ENCODE data around the gene PTPRN2. TPM values are rescaled to one million over a fixed set of nuclear protein-coding genes. Genes with fewer than 3 reads are reported as not detected.
A peak's percentile ranks its signal among the peaks of the same experiment; 100 is the strongest.

PTPRN2 gene
- total RNA-seq, 2 experiments from 2014 or later: 0.46 to 0.51 TPM

DNA sequence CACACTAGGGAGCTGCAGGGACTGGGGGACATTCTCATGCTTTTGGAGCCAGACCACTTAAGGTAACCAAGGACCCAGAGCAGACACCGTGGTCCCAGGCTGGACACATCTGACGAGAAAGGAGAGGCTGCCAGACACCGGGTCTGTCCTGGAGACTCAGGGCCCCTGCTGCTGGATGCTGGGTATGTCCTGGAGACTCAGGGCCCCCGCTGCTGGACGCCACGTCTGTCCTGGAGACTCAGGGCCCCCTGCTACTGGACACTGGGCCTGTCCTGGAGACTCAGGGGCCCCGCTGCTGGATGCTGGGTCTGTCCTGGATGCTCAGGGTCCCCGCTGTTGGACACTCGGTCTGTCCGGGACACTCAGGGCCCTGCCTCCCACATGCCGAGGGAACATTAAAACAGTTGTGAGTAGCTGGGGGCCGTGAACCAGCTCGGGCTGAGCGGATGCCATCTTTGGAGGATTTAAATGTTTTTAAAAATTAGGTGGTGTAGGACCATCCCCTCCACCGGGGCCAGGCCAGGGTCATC is 1001.1 kb downstream of the PTPRN2 start:
- no peak overlapping the region for H3K4me3 Mint-ChIP-seq
- no peaks in the 10 kb centered on the region for H3K9me3 Mint-ChIP-seq (ENCODE audit: low read depth)
- ChIA-PET POLR2A (no interaction called here), CTCF (no interaction called here)
- no peak for DNase-seq
- H3K36me3 Mint-ChIP-seq (ENCODE audit: low read depth): no peaks in the 10 kb centered on the region
- H3K4me1 Mint-ChIP-seq: peaks cover 14% of the 10 kb centered on the region
- H3K27ac Mint-ChIP-seq: no peak overlapping the region
- ATAC-seq: no peak
- intact Hi-C loops (cut with DNase I, micrococcal nuclease): no loop called here
- H3K27me3 Mint-ChIP-seq: peaks cover 3% of the 10 kb centered on the region

DNA sequence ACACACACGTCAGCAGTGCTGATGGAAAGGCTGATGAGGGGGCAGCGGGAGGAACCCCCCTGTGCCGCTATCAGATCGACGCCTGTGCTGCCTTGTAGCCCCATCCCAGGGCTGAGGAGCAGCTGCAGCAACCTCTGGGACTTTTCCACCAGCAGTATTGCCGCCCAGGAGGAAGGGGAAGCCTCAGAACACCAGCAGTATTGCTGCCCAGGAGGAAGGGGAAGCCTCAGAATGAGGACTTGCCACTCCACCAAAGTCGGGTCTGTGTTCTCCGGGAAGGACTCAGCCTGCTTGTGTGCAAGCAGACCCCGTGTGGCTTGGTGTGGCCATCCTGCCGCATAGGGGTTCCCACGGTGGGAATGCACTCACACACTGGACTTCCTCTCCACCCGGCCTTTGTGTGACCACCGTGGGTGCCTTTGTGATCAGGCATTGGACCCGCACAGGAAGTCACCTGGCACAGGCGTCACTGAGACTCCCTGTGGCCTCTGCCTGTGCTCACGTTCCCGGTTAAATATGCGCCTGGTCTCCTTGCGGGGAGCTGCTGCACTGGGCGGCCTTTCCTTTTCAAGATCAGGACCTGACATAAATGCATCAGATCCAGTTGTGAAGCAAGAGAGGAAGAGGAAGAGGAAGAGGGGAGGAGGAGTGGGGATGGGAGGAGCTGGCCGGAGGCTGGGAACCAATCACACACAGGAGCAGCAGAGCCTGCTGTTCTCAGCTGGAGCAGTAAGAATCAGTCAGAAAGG is 1002.3 kb downstream of the PTPRN2 start:
- ATAC-seq: peak; percentile 60
- H3K27ac Mint-ChIP-seq: peak overlapping the region; percentile 45
- CTCF ChIA-PET: interaction anchor here (0.6 to 1.2 kb wide), 5 partner anchors 16 to 267 kb away, joined by 3 read pairs; no protein-coding TSS in a partner anchor

DNA sequence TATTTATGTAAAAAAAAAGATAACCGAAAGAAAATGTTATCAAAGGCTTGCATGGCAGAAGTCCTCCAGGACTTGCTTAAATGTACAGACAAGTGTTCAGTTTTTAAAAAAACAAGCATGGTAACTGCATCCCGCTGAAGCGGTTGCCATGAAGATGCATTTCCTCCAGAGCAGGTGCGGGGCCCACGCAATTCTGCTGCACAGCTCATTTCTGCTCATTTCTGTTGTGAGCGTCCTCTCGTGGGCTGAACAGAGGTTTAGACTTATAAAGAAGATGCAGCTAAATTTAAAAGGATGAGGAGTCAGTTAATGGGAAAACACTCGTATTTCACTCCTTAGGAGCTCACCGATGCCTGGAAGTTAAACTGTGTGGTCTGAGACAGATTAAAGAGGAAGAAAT is 1003.2 kb downstream of the PTPRN2 start:
- H3K4me1 Mint-ChIP-seq: peaks cover 14% of the 10 kb centered on the region
- CTCF ChIA-PET: no interaction called here
- H3K9me3 Mint-ChIP-seq (ENCODE audit: low read depth): no peaks in the 10 kb centered on the region
- intact Hi-C loops (cut with DNase I, micrococcal nuclease): no loop called here
- H3K36me3 Mint-ChIP-seq (ENCODE audit: low read depth): no peaks in the 10 kb centered on the region
- peak overlapping the region; percentile 4 for H3K27ac Mint-ChIP-seq
- no peak for ATAC-seq
- H3K27me3 Mint-ChIP-seq: peaks cover 3% of the 10 kb centered on the region
- no peak overlapping the region for H3K4me3 Mint-ChIP-seq
- DNase-seq: peak; percentile 44
- POLR2A ChIA-PET: interaction anchor here (0.6 kb wide), 1 partner anchor 106 kb away, joined by 6 read pairs; no protein-coding TSS in a partner anchor

More for the DNA sequence above, 1002.3 kb downstream of the PTPRN2 start:
- no peaks in the 10 kb centered on the region for H3K9me3 Mint-ChIP-seq (ENCODE audit: low read depth)
- H3K4me1 Mint-ChIP-seq: peaks cover 14% of the 10 kb centered on the region
- peaks cover 3% of the 10 kb centered on the region for H3K27me3 Mint-ChIP-seq
- intact Hi-C loops (cut with DNase I, micrococcal nuclease): no loop called here
- peak; percentile 20 for DNase-seq
- POLR2A ChIA-PET: interaction anchor here (0.6 kb wide), 1 partner anchor 106 kb away, joined by 6 read pairs; no protein-coding TSS in a partner anchor
- peak overlapping the region; percentile 63 for H3K4me3 Mint-ChIP-seq
- no peaks in the 10 kb centered on the region for H3K36me3 Mint-ChIP-seq (ENCODE audit: low read depth)

DNA sequence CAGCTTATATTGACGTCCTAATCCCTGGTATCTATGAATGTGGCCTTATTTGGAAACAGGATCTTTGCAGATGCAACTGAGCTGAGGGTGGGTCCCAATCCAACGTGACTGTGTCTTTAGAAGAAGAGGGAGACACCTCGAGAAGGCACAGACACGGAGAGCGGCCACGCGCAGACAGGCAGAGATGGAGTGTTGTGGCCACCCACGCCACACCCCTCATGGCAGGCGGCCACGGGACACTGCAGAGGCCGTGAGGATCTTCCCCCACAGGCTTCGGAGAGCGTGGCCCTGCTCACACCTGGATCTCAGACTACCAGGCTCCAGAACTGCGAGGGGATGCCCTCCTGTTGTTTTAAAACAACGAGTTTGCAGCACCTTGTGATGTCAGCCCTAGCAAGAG is 1005.9 kb downstream of the PTPRN2 start:
- intact Hi-C loops (cut with DNase I, micrococcal nuclease): no loop called here
- H3K36me3 Mint-ChIP-seq (ENCODE audit: low read depth): no peaks in the 10 kb centered on the region
- DNase-seq: no peak
- CTCF ChIA-PET: no interaction called here
- H3K27me3 Mint-ChIP-seq: no peaks in the 10 kb centered on the region
- H3K4me1 Mint-ChIP-seq: peaks cover 16% of the 10 kb centered on the region
- ATAC-seq: no peak
- H3K9me3 Mint-ChIP-seq (ENCODE audit: low read depth): no peaks in the 10 kb centered on the region
- no peak overlapping the region for H3K27ac Mint-ChIP-seq
- POLR2A ChIA-PET: no interaction called here
- H3K4me3 Mint-ChIP-seq: no peak overlapping the region

DNA sequence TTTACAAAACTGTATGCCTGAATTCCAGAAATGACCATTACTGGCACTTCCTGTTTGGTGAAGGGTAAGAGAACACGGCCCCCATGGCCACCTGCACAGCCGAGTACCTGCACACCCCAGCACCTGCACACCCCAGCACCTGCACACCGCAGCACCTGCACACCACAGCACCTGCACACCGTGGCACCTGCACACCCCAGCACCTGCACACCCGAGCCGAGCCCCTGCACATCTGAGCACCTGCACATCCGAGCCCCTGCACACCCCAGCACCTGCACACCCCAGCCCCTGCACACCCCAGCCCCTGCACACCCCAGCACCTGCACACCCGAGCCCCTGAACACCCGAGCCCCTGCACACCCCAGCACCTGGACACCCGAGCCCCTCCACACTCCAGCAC is 1007.3 kb downstream of the PTPRN2 start:
- no peak for ATAC-seq
- no peaks in the 10 kb centered on the region for H3K9me3 Mint-ChIP-seq (ENCODE audit: low read depth)
- intact Hi-C loops (cut with DNase I, micrococcal nuclease): no loop called here
- POLR2A ChIA-PET: no interaction called here
- no peak overlapping the region for H3K4me3 Mint-ChIP-seq
- no peaks in the 10 kb centered on the region for H3K27me3 Mint-ChIP-seq
- no peak for DNase-seq
- H3K27ac Mint-ChIP-seq: no peak overlapping the region
- CTCF ChIA-PET: no interaction called here
- H3K4me1 Mint-ChIP-seq: peaks cover 17% of the 10 kb centered on the region
- no peaks in the 10 kb centered on the region for H3K36me3 Mint-ChIP-seq (ENCODE audit: low read depth)

DNA sequence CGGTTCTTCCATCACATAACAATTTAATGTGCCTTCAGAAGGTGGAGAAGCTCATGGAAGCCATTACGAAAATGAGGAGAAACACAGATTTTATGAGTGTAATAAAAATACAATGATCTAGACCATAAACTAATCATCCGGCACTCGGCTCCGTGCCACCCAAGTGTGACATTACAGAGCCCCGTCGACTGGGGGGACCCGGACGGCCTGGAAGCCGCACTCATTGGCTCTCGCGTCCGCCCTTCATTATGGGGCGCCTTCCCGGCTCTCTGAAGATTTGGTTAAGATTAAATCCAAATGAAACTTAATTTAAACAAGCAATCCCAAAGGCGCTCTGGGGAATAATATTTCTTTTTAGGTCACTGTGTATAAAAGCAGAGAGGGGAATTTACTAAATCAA is 1008.2 kb downstream of the PTPRN2 start:
- DNase-seq: no peak
- no peaks in the 10 kb centered on the region for H3K9me3 Mint-ChIP-seq (ENCODE audit: low read depth)
- POLR2A ChIA-PET: no interaction called here

DNA sequence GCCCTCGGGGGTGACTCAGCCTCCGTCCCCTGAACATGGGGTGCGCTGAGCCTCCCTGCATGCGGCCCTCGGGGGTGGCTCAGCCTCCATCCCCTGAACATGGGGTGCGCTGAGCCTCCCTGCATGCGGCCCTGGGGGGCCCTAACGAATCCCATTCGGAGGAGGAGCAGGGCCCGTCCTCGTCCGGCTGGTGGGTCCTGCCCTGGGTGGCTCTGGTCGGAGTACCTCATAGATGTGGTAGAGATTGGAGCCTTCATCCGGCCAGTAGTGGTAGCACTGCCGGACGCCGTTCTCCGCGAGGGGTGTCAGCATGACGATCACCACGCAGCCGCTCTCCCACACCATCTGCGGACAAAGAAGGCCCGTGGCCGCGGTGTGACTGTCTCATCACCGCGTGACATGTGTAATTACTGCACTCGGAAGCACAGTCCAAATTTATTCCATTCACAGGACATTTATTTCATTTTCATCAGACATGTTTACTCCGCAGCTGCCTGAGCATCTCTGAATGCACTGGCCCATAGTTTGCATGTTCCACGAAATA is 1009.8 kb downstream of the PTPRN2 start:
- ChIA-PET POLR2A (no interaction called here), CTCF (no interaction called here)
- intact Hi-C loops (cut with DNase I, micrococcal nuclease): no loop called here

More for the DNA sequence above, 1008.2 kb downstream of the PTPRN2 start:
- CTCF ChIA-PET: no interaction called here
- ATAC-seq: no peak
- Mint-ChIP-seq H3K36me3 (ENCODE audit: low read depth) (no peaks in the 10 kb centered on the region), H3K27me3 (no peaks in the 10 kb centered on the region), H3K4me3 (no peak overlapping the region), H3K4me1 (peaks cover 15% of the 10 kb centered on the region), H3K27ac (no peak overlapping the region)
- intact Hi-C loops (cut with DNase I, micrococcal nuclease): no loop called here

DNA sequence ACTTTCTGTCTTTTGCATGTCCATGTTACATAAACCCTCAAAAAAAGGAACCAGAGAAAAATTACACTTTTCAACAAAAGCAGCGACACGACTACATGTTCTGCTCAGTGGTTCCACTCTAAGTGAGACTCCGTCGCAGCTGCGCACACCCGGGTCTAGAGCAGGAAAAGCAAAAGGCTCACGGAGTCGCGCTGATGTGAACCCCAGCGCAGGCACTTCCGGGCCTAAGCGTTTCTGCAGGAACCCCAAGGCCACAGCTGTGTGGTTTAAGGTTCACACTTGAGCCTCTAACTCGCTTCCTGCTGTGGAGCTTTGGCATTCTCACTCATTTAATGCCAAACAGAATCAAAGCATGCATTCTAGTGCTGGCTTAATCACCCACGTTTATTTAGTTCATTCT is 1010.6 kb downstream of the PTPRN2 start:
- DNase-seq: no peak
- intact Hi-C loops (cut with DNase I, micrococcal nuclease): no loop called here

More for the DNA sequence above, 1009.8 kb downstream of the PTPRN2 start:
- H3K36me3 Mint-ChIP-seq (ENCODE audit: low read depth): no peaks in the 10 kb centered on the region
- no peak for DNase-seq
- no peaks in the 10 kb centered on the region for H3K9me3 Mint-ChIP-seq (ENCODE audit: low read depth)
- H3K4me3 Mint-ChIP-seq: no peak overlapping the region
- peaks cover 23% of the 10 kb centered on the region for H3K4me1 Mint-ChIP-seq
- no peaks in the 10 kb centered on the region for H3K27me3 Mint-ChIP-seq
- ATAC-seq: no peak
- H3K27ac Mint-ChIP-seq: no peak overlapping the region

DNA sequence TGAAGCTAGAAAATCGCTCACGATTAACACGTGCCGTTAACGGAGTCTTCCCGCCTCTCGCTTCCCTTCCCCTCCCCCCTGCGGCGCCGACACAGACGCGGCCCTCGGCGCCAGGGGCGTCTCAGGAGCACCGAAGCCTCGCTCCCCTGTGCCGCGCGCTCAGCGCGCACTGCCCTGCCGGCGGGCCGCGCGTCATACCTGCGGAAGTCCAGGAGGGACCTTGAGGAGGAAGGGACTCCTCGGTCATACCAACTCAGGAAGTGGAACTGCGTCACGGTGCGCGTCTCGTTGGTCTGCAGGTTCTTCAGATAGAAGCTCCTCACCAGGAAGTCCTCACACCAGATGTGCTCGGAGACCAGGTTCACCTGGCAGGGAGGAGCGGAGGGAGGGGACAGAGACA is 1011.2 kb downstream of the PTPRN2 start:
- H3K36me3 Mint-ChIP-seq (ENCODE audit: low read depth): no peaks in the 10 kb centered on the region
- POLR2A ChIA-PET: no interaction called here
- H3K4me1 Mint-ChIP-seq: peaks cover 23% of the 10 kb centered on the region
- intact Hi-C loops (cut with DNase I, micrococcal nuclease): no loop called here
- DNase-seq (peak; percentile 75), ATAC-seq (peak; percentile 85)
- peak overlapping the region; percentile 68 for H3K4me3 Mint-ChIP-seq
- CTCF ChIA-PET: interaction anchor here (1.2 kb wide), 1 partner anchor 63 kb away, joined by 3 read pairs; no protein-coding TSS in a partner anchor
- no peaks in the 10 kb centered on the region for H3K9me3 Mint-ChIP-seq (ENCODE audit: low read depth)
- H3K27ac Mint-ChIP-seq: peak overlapping the region; percentile 82
- no peaks in the 10 kb centered on the region for H3K27me3 Mint-ChIP-seq

More for the DNA sequence above, 1010.6 kb downstream of the PTPRN2 start:
- peak overlapping the region; percentile 68 for H3K4me3 Mint-ChIP-seq
- ATAC-seq: no peak
- H3K9me3 Mint-ChIP-seq (ENCODE audit: low read depth): no peaks in the 10 kb centered on the region
- no peaks in the 10 kb centered on the region for H3K27me3 Mint-ChIP-seq
- peak overlapping the region; percentile 82 for H3K27ac Mint-ChIP-seq
- ChIA-PET CTCF (no interaction called here), POLR2A (no interaction called here)
- no peaks in the 10 kb centered on the region for H3K36me3 Mint-ChIP-seq (ENCODE audit: low read depth)
- peaks cover 23% of the 10 kb centered on the region for H3K4me1 Mint-ChIP-seq

DNA sequence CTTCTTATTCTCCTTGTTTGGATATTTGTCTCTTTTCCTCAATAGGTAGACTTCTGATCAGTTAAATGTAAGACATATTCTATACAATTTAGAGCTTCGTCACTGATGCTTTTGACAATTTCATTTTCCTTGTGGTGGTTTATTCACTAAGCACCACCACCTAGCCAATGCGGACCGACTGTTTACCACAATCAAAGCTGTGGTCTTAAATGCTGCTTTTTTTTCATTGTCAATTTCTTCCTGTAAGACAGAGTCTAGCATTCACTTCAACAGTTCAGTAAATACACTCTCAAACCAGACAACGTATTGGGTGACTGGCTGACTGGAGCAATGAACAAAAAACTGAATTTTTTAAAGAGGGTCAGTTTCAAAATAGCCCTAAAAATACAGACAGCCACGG is 1011.8 kb downstream of the PTPRN2 start:
- DNase-seq (no peak), ATAC-seq (no peak)
- Mint-ChIP-seq H3K27me3 (no peaks in the 10 kb centered on the region), H3K4me1 (peaks cover 23% of the 10 kb centered on the region), H3K27ac (no peak overlapping the region), H3K36me3 (ENCODE audit: low read depth) (no peaks in the 10 kb centered on the region), H3K4me3 (peak overlapping the region; percentile 68), H3K9me3 (ENCODE audit: low read depth) (no peaks in the 10 kb centered on the region)
- POLR2A ChIA-PET: no interaction called here
- CTCF ChIA-PET: interaction anchor here (1.2 kb wide), 2 partner anchors 64 to 143 kb away, joined by 3 to 7 read pairs; no protein-coding TSS in a partner anchor
- intact Hi-C loops (cut with DNase I, micrococcal nuclease): no loop called here

DNA sequence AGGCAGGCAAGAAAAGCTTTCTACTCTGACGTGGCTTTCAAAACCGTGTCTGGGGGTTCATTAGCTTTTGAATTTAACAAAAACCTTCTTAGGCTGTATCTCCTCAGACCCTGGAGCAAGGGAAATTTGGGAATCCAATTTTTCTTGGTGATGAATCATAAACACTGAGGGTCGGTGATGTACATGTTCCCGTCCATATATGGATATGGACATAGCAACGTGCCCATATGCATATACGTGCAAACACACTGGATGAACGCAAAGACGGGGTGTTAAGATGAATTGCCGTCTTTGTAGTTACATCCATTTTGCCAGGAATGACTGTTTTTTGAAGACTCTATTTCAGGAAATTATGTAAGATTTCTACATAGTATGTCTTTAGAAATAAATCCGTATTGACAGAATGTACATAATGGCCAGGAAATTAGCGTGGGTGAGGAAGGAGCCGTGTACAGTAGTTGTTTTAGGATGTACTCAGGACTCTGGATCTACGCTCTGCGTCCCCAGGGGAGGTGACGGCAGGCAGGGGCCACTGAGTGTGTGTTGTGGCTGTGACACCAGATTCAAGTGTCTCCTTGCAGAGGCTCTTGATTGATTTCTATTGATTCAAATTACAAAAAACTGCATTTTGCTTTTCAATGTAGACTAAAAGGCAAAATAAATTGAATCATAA is 1012.6 kb downstream of the PTPRN2 start:
- CTCF ChIA-PET: interaction anchor here (1.2 kb wide), 1 partner anchor 142 kb away, joined by 7 read pairs; no protein-coding TSS in a partner anchor
- H3K4me3 Mint-ChIP-seq: no peak overlapping the region
- H3K36me3 Mint-ChIP-seq (ENCODE audit: low read depth): no peaks in the 10 kb centered on the region
- intact Hi-C loops (cut with DNase I, micrococcal nuclease): loop anchor here in 1 of 2 experiments (5.0 kb wide), 1 partner anchor 37 kb away; no protein-coding TSS in a partner anchor
- H3K27ac Mint-ChIP-seq: no peak overlapping the region
- no peaks in the 10 kb centered on the region for H3K27me3 Mint-ChIP-seq
- POLR2A ChIA-PET: no interaction called here
- no peaks in the 10 kb centered on the region for H3K9me3 Mint-ChIP-seq (ENCODE audit: low read depth)
- peaks cover 29% of the 10 kb centered on the region for H3K4me1 Mint-ChIP-seq
- no peak for ATAC-seq
- no peak for DNase-seq
